GM12878 (cell line): ENCODE data around the gene DPP4. TPM values are rescaled to one million over a fixed set of nuclear protein-coding genes. Genes with fewer than 3 reads are reported as not detected.

ENCODE experiments used
- ATAC-seq: fragments of 200-7000 bp; cut with Tn5 transposase; 3 replicates; pipeline ENCODE4 v1.9.1; 2020; ENCODE audit warnings: mild to moderate bottlenecking, moderate library complexity
- BruUV-seq: library from RNA; stranded (reverse); fragments of 400-500 nt; replicated peaks from 2 replicates; lab custom pipeline; 2021; lab: Mats Ljungman, UMichigan
- CTCF ChIA-PET: fragments of 300-600 bp; sonication (Branson Sonifier 250); formaldehyde crosslinking; extraction: SDS; loops from one replicate; lab custom pipeline; 2021; ENCODE audit warnings: inconsistent platforms; lab: Yijun Ruan, JAX
- POLR2A ChIA-PET: fragments of 350-600 bp; formaldehyde crosslinking; extraction: SDS; loops from one replicate; lab custom pipeline; 2021; ENCODE audit warnings: inconsistent platforms; lab: Charles Lee
- RAD21 ChIA-PET: fragments of 300-600 bp; sonication (Branson Sonifier 250); formaldehyde crosslinking; loops from one replicate; lab custom pipeline; 2023; ENCODE audit warnings: antibody characterized with exemption; ENCODE audit not compliant: unreplicated experiment; lab: Charles Lee
- SMC1A ChIA-PET: fragments of 300-600 bp; sonication (Branson Sonifier 250); formaldehyde crosslinking; loops from one replicate; lab custom pipeline; 2023; ENCODE audit not compliant: unreplicated experiment, uncharacterized antibody; lab: Charles Lee
- DNase-seq: peaks from one replicate; pipeline ENCODE4 v3.0.0-alpha.2; 2011; ENCODE audit warnings: low read depth, low spot score
- FAIRE-seq: peaks from 3 replicates; lab custom pipeline; 2011; peaks lifted over from hg19 to GRCh38; lab: Jason Lieb, UNC
- H2AFZ ChIP-seq: 2 replicates; pipeline ENCODE4 v1.6.0; 2011; ENCODE audit warnings: low read depth, low read length, control low read depth; ENCODE audit not compliant: control insufficient read depth
- H3K27ac ChIP-seq: 2 replicates; pipeline ENCODE4 v1.5.1; 2011; ENCODE audit warnings: control low read depth; ENCODE audit not compliant: control insufficient read depth, insufficient read depth
- H3K27me3 ChIP-seq, 2 experiments: replicated peaks in 1 of 2; 2 replicates each; pipeline versions ENCODE4 v1.6.0 to v1.6.1; 2011; ENCODE audit warnings: low read length in 1 of 2; ENCODE audit not compliant: control insufficient read depth in 2 of 2, insufficient read depth in 2 of 2
- H3K36me3 ChIP-seq, 2 experiments: 2 replicates each; pipeline ENCODE4 v1.5.1; 2011; ENCODE audit warnings: low read length in 1 of 2; ENCODE audit not compliant: control insufficient read depth in 2 of 2, insufficient read depth in 2 of 2
- H3K4me1 ChIP-seq: 2 replicates; pipeline ENCODE4 v1.6.1; 2011; ENCODE audit warnings: mild to moderate bottlenecking, low read length, moderate library complexity, mixed read lengths; ENCODE audit not compliant: control insufficient read depth, insufficient read depth
- H3K4me2 ChIP-seq: 2 replicates; pipeline ENCODE4 v1.6.0; 2011; ENCODE audit warnings: control low read depth; ENCODE audit not compliant: control insufficient read depth, insufficient read depth
- H3K4me3 ChIP-seq: fragments of 200-600 bp; sonication (generic); 2 replicates; pipeline ENCODE4 v1.5.1; 2016
- H3K79me2 ChIP-seq: 2 replicates; pipeline ENCODE4 v1.6.0; 2011; ENCODE audit warnings: low read length; ENCODE audit not compliant: control insufficient read depth, insufficient read depth
- H3K9ac ChIP-seq: 2 replicates; pipeline ENCODE4 v1.8.0; 2011; ENCODE audit warnings: low read length, control low read depth, mixed read lengths; ENCODE audit not compliant: control insufficient read depth, insufficient read depth
- H3K9me3 ChIP-seq: replicated peaks from 3 replicates; pipeline ENCODE4 v1.5.1; 2011; ENCODE audit warnings: mild to moderate bottlenecking, low read length; ENCODE audit not compliant: control insufficient read depth, insufficient read depth
- H4K20me1 ChIP-seq: 2 replicates; pipeline ENCODE4 v1.6.0; 2011; ENCODE audit not compliant: control insufficient read depth, insufficient read depth
- E2F4 ChIP-seq: IDR thresholded peaks from 2 replicates; pipeline ENCODE4 v1.6.1; 2012; ENCODE audit warnings: low read depth, low read length, improper control_type of control experiment
- GABPA ChIP-seq: IDR thresholded peaks from 2 replicates; pipeline ENCODE4 v1.6.1; 2014; ENCODE audit warnings: antibody characterized with exemption, low read depth, mild to moderate bottlenecking, inconsistent platforms
- IRF4 ChIP-seq: IDR thresholded peaks from 2 replicates; pipeline ENCODE4 v1.6.1; 2011; ENCODE audit warnings: low read depth, low read length
- KAT2A ChIP-seq: conservative IDR thresholded peaks from 2 replicates; pipeline ENCODE4 v1.6.1; 2011; ENCODE audit warnings: low read depth, low read length; ENCODE audit not compliant: control insufficient read depth
- NFYA ChIP-seq: IDR thresholded peaks from 2 replicates; pipeline ENCODE4 v1.6.1; 2011; ENCODE audit warnings: low read depth, mild to moderate bottlenecking, low read length, improper control_type of control experiment, borderline replicate concordance
- POLR2A ChIP-seq: IDR thresholded peaks from 2 replicates; pipeline ENCODE4 v1.6.1; 2011; ENCODE audit warnings: low read depth, mild to moderate bottlenecking, low read length
- SIX5 ChIP-seq: IDR thresholded peaks from 2 replicates; pipeline ENCODE4 v1.6.1; 2011; ENCODE audit warnings: mild to moderate bottlenecking, low read depth, low read length, moderate library complexity; ENCODE audit not compliant: severe bottlenecking
- SKIL ChIP-seq: fragments of 450-650 bp; IDR thresholded peaks from 2 replicates; pipeline ENCODE4 v1.6.1; 2017; ENCODE audit warnings: mild to moderate bottlenecking, low read depth, inconsistent platforms; ENCODE audit not compliant: poor library complexity, severe bottlenecking
- TARDBP ChIP-seq: IDR thresholded peaks from 2 replicates; pipeline ENCODE4 v1.6.1; 2016; ENCODE audit warnings: borderline replicate concordance
- ZNF217 ChIP-seq: fragments of 450-650 bp; IDR thresholded peaks from 2 replicates; pipeline ENCODE4 v1.6.1; 2017; ENCODE audit warnings: antibody characterized with exemption, mild to moderate bottlenecking
- ZNF24 ChIP-seq: fragments of 450-650 bp; IDR thresholded peaks from 2 replicates; pipeline ENCODE4 v1.6.1; 2017; ENCODE audit warnings: antibody characterized with exemption, mild to moderate bottlenecking
- WGBS: methylation state at CpG from one replicate; pipeline ENCODE4 v1.1.6; 2016; ENCODE audit warnings: low lambda C conversion rate; ENCODE audit not compliant: insufficient replicate concordance, insufficient coverage; ENCODE audit errors: missing lambda C conversion rate; 5-methylcytosine and 5-hydroxymethylcytosine counted together
- in situ Hi-C: fragments of 300-500 bp; cut with MboI; formaldehyde crosslinking; loops from 9 replicates; pipeline ENCODE4 v1.14.3; 2018; ENCODE audit warnings: mixed read lengths
- intact Hi-C: fragments of 100-400 bp; cut with micrococcal nuclease; formaldehyde crosslinking; loops from one replicate; pipeline ENCODE4 v1.14.2; 2022; ENCODE audit not compliant: unreplicated experiment
- polyA plus RNA-seq, 11 experiments: library from polyadenylated mRNA; depleted of rRNA in 4 of 11; unstranded in 6 of 11; stranded (reverse) in 5 of 11; fragments of >200 nt; fragmentation: Nextera tagmentation in 4 of 11; fragmentation: Illumina TruSeq in 1 of 11; extraction: Ambion mirVana in 4 of 11; extraction: Trizol in 1 of 11; gene quantifications; 1 replicate in 1 of 11; 2 replicates in 10 of 11; pipeline versions ENCODE4 v1.2.1 to v1.2.3, GENCODE V29; 2011 to 2016; ENCODE audit warnings: inconsistent platforms in 2 of 11, missing spikeins in 2 of 11, low read depth in 1 of 11
- total RNA-seq, 4 experiments: library from RNA; depleted of rRNA in 3 of 4; stranded (reverse); fragments of >200 nt in 3 of 4; fragmentation: Illumina TruSeq in 1 of 4; extraction: Trizol in 1 of 4; gene quantifications; 2 replicates each; pipeline versions ENCODE4 v1.2.1 to v1.2.3, GENCODE V29; 2013 to 2021
- TF ChIP-seq, protein P1 (sequence below): fragments of 450-650 bp; conservative IDR thresholded peaks from 2 replicates; pipeline ENCODE4 v1.6.1; 2017; ENCODE audit warnings: mild to moderate bottlenecking, moderate library complexity

Gene DPP4
- total and polyA plus RNA-seq, 10 of the 15 experiments (the other 5 are each of a cell fraction or from before 2014, with no cell fraction given) = 4.1 to 11.4 (median 9.3) TPM

DNA sequence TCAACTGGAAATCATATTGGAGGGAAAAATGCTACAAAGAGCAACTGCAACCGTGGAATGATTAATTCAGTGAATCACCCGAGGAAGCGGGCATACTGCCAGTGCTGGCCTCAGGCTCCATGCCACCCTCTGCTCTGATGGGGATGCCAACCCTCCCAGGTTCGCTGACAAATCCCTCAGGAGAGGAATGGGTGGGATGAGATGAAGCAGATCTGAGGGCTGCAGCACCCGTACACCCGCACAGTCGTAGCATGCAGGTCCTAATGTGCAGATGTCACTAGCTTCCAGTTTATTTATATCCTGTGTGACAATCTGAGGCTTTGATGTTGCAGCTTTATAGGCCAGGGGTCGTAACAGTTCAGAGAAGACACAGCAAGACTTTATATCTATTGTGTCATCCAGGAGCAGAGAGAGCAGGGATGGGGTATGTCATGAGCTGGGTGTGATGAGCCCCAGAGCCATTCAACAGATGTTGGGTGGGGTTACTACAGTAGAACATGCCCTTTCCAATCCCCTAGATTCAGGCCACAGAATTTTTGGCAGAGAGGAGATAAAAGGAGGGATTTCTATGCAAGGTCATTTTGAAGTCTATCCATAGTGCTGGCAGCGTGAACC lies 44.6 kb downstream of the DPP4 start (continued):
- TF ChIP-seq IRF4 (no peak), NFYA (no peak), ZNF217 (no peak), POLR2A (no peak), SIX5 (no peak), E2F4 (no peak), GABPA (no peak), SKIL (no peak), KAT2A (no peak), TARDBP (no peak)

DNA sequence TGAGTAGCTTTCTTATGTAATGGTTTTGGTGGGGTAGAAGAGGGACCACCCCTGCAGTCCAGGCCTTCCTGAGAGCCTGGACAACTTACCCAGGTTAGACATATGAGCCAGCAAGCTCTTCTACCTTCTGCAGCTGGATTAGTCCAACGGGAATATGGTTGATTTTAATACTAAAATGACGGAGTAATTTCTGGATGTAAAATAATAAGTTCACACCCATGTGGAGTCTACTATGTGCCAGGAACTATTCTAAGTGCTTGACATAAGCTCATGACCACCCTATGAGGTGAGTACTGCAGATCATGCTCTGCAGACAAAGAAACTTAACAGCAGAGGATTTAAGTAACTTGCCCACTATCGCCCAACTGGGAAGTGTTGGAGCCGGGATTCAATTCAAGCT lies 45.5 kb downstream of the DPP4 start:
- H3K27ac ChIP-seq = no peak overlapping the region
- 52% methylated on average over 4 of the region's 4 CpGs for WGBS
- no peak overlapping the region for H3K4me3 ChIP-seq
- H2AFZ ChIP-seq = no peak overlapping the region
- ATAC-seq (no peak), FAIRE-seq (no peak), DNase-seq (no peak)
- intact Hi-C loops (no loop called here), in situ Hi-C loops (no loop called here)
- POLR2A ChIA-PET = no interaction called here
- BruUV-seq = no TSS peak
- no peaks in the 10 kb centered on the region for H3K9me3 ChIP-seq
- TF ChIP-seq ZNF24 = no peak
- TF ChIP-seq, protein P1, sequence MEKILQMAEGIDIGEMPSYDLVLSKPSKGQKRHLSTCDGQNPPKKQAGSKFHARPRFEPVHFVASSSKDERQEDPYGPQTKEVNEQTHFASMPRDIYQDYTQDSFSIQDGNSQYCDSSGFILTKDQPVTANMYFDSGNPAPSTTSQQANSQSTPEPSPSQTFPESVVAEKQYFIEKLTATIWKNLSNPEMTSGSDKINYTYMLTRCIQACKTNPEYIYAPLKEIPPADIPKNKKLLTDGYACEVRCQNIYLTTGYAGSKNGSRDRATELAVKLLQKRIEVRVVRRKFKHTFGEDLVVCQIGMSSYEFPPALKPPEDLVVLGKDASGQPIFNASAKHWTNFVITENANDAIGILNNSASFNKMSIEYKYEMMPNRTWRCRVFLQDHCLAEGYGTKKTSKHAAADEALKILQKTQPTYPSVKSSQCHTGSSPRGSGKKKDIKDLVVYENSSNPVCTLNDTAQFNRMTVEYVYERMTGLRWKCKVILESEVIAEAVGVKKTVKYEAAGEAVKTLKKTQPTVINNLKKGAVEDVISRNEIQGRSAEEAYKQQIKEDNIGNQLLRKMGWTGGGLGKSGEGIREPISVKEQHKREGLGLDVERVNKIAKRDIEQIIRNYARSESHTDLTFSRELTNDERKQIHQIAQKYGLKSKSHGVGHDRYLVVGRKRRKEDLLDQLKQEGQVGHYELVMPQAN = no peak
- TF ChIP-seq, all 136 proteins: peak for 0
- no peak overlapping the region for H3K4me2 ChIP-seq
- peaks cover 0 to 2% of the 10 kb centered on the region in 2 experiments; a peak in 2 of 4 replicates for H3K36me3 ChIP-seq
- no peak overlapping the region for H3K9ac ChIP-seq
- ChIA-PET SMC1A (interaction anchor here (0.6 to 1.3 kb wide), 2 partner anchors 8 to 10 kb away, joined by 3 read pairs; no protein-coding TSS in a partner anchor), CTCF (interaction anchor here (0.8 to 1.5 kb wide), 3 partner anchors 8 to 31 kb away, joined by 3 read pairs; no protein-coding TSS in a partner anchor), RAD21 (interaction anchor here (1.1 kb wide), 1 partner anchor 98 kb away, joined by 4 read pairs; no protein-coding TSS in a partner anchor)
- H4K20me1 ChIP-seq = no peaks in the 10 kb centered on the region
- H3K79me2 ChIP-seq = no peaks in the 10 kb centered on the region
- H3K27me3 ChIP-seq = no peaks in the 10 kb centered on the region
- no peaks in the 10 kb centered on the region for H3K4me1 ChIP-seq
